ENCODE results near the gene NT5DC2. TPM values are rescaled to one million over a fixed set of nuclear protein-coding genes. Genes with fewer than 3 reads are reported as not detected.

NT5DC2 gene
- polyA plus RNA-seq, 1 experiment, result 97.9 TPM

DNA sequence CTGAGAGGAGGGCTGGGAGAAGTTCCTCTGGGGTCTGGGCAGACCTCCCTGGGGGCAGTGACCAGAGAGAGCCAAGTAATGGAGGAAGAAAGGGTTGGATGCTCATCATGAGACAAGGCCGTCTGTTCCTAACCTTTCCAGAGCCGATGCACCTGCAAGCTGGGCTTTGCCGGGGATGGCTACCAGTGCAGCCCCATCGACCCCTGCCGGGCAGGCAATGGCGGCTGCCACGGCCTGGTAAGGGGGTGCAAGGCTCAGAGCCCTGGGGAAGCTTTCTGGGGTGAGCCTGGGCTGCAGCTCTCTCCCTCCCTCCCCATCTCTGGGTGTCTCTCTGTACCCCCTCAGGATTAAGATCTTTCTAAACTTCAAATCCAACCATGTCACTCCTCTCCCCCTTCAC is 22.1 kb downstream of the NT5DC2 start:
- TF ChIP-seq, protein P1, sequence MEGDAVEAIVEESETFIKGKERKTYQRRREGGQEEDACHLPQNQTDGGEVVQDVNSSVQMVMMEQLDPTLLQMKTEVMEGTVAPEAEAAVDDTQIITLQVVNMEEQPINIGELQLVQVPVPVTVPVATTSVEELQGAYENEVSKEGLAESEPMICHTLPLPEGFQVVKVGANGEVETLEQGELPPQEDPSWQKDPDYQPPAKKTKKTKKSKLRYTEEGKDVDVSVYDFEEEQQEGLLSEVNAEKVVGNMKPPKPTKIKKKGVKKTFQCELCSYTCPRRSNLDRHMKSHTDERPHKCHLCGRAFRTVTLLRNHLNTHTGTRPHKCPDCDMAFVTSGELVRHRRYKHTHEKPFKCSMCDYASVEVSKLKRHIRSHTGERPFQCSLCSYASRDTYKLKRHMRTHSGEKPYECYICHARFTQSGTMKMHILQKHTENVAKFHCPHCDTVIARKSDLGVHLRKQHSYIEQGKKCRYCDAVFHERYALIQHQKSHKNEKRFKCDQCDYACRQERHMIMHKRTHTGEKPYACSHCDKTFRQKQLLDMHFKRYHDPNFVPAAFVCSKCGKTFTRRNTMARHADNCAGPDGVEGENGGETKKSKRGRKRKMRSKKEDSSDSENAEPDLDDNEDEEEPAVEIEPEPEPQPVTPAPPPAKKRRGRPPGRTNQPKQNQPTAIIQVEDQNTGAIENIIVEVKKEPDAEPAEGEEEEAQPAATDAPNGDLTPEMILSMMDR (IDR thresholded peaks at IDR 0.05; ENCODE audit: low read depth, low read length), result no peak
- peaks cover 29% of the 10 kb centered on the region for H3K27me3 ChIP-seq (ENCODE audit: control insufficient read depth, insufficient read depth, low read length)
- CTCF ChIA-PET, result no interaction called here
- H3K9me3 ChIP-seq (ENCODE audit: control insufficient read depth, insufficient read depth, low read length), result no peaks in the 10 kb centered on the region; the same call in 1 of the 2 replicates
- H3K4me3 ChIP-seq (ENCODE audit: low read depth, low read length), result no peak overlapping the region
- POLR2A ChIA-PET, result interaction anchor here (0.5 to 1.1 kb wide), 2 partner anchors 9 to 12 kb away, joined by 3 read pairs; no protein-coding TSS in a partner anchor
- H3K27ac ChIP-seq (ENCODE audit: low read depth, low read length), result no peak overlapping the region
- DNase-seq (ENCODE audit: low read depth, low spot score), result no peak

DNA sequence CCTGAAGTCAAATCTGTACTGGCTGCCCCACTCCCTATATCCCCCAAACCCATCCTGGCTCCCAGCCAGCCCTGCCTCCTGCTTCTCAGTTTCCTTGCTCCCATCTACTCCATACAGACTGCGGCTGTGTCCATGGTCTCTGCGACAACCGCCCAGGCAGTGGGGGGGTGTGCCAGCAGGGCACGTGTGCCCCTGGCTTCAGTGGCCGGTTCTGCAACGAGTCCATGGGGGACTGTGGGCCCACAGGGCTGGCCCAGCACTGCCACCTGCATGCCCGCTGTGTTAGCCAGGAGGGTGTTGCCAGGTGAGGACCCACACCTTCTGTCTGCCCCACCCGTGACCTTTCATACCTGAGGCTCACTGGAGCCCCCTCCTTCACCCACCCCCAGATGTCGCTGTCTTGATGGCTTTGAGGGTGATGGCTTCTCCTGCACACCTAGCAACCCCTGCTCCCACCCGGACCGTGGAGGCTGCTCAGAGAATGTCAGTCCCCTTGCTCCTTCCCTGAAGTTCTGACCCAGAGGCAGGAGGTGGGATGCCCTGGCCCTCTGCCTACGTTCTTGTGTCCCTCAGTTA is 23.8 kb downstream of the NT5DC2 start:
- no peak overlapping the region for H3K4me3 ChIP-seq (ENCODE audit: low read depth, low read length)
- no peaks in the 10 kb centered on the region; the same call in 1 of the 2 replicates for H3K9me3 ChIP-seq (ENCODE audit: control insufficient read depth, insufficient read depth, low read length)
- CTCF ChIA-PET, result no interaction called here
- peaks cover 29% of the 10 kb centered on the region for H3K27me3 ChIP-seq (ENCODE audit: control insufficient read depth, insufficient read depth, low read length)
- DNase-seq (ENCODE audit: low read depth, low spot score), result no peak
- H3K27ac ChIP-seq (ENCODE audit: low read depth, low read length), result no peak overlapping the region
- TF ChIP-seq, protein P1 (IDR thresholded peaks at IDR 0.05; ENCODE audit: low read depth, low read length), result no peak; the same call in 1 of the 2 replicates
- POLR2A ChIA-PET, result no interaction called here

DNA sequence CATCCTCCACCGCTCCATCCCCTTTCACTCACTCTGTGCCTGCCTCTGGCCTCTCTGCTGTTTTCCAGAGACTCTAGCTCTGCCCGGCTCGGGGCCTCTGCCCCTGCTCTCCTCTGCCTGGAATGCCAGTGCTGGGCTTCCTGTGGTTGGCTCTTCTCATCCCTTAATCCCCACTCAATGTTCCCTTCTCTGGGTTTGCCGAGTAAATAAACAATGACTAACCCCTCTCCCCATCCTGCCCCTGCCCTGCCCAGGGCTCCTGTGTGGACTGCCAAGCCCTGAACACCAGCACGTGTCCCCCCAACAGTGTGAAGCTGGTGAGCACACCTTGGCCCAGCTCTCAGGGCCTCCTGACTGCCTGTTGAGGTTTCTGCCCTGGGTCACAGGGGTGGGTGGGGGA is 26.3 kb downstream of the NT5DC2 start:
- no peaks in the 10 kb centered on the region; the same call in 1 of the 2 replicates for H3K9me3 ChIP-seq (ENCODE audit: control insufficient read depth, insufficient read depth, low read length)
- TF ChIP-seq, protein P1 (IDR thresholded peaks at IDR 0.05; ENCODE audit: low read depth, low read length), result no peak
- H3K4me3 ChIP-seq (ENCODE audit: low read depth, low read length), result no peak overlapping the region
- POLR2A ChIA-PET, result interaction anchor here (0.9 kb wide), 1 partner anchor 9 kb away, joined by 6 read pairs; no protein-coding TSS in a partner anchor
- no peak for DNase-seq (ENCODE audit: low read depth, low spot score)
- H3K27me3 ChIP-seq (ENCODE audit: control insufficient read depth, insufficient read depth, low read length), result peaks cover 13% of the 10 kb centered on the region
- no peak overlapping the region for H3K27ac ChIP-seq (ENCODE audit: low read depth, low read length)
- CTCF ChIA-PET, result no interaction called here

DNA sequence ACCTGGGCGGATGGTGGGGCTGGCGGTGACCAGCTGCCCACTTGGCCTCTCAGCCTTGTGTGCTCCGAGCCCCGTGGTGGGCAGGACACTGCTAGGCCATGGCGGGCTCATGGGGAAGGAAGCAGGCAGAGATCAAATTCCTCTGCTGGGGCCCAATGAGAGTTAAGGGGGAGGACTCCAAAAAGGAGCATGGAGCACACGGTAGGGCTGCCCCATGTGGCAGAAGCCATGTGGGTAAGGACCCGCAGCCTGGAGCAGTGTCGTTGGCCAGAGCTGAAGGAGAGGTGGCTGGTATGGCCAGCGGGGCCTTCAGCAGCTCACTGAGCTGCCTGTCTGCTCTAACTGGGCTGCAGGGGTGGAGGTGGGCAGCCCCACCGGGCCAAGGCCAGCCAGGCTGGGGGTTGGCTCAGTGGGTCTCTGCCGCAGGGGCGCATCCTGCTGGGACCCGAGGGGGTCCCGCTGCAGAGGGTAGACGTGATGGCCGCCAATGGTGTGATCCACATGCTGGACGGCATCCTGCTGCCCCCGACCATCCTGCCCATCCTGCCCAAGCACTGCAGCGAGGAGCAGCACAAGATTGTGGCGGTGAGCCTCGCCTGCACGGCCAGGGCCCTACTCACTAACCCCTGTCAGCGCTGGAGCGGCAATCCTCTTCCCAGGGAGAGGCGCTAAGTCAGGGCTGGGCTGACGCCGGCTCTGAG is 27.2 kb downstream of the NT5DC2 start:
- ChIA-PET POLR2A (interaction anchor here (0.9 kb wide), 1 partner anchor 8 kb away, joined by 6 read pairs; no protein-coding TSS in a partner anchor), CTCF (no interaction called here)
- Histone ChIP-seq H3K4me3 (ENCODE audit: low read depth, low read length) (no peak overlapping the region), H3K27ac (ENCODE audit: low read depth, low read length) (no peak overlapping the region), H3K9me3 (ENCODE audit: control insufficient read depth, insufficient read depth, low read length) (no peaks in the 10 kb centered on the region; the same call in 1 of the 2 replicates), H3K27me3 (ENCODE audit: control insufficient read depth, insufficient read depth, low read length) (peaks cover 9% of the 10 kb centered on the region)
- TF ChIP-seq, protein P1 (IDR thresholded peaks at IDR 0.05; ENCODE audit: low read depth, low read length), result no peak
- no peak for DNase-seq (ENCODE audit: low read depth, low spot score)

DNA sequence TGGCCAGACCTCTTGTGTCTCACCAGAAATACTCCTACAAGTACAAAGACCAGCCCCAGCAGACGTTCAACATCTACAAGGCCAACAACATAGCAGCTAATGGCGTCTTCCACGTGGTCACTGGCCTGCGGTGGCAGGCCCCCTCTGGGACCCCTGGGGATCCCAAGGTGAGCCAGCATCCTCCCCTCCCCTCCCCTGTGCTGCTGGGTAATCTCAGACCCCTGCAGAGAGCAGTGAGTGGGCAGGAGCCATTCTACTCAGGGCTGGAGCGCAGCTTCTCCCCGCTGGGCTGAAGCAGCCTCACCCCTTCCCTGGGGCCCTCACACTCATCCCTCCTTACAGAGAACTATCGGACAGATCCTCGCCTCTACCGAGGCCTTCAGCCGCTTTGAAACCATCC is 28.7 kb downstream of the NT5DC2 start:
- ChIA-PET CTCF (no interaction called here), POLR2A (no interaction called here)
- Histone ChIP-seq H3K27ac (ENCODE audit: low read depth, low read length) (no peak overlapping the region), H3K27me3 (ENCODE audit: control insufficient read depth, insufficient read depth, low read length) (no peaks in the 10 kb centered on the region), H3K9me3 (ENCODE audit: control insufficient read depth, insufficient read depth, low read length) (no peaks in the 10 kb centered on the region; the same call in 1 of the 2 replicates), H3K4me3 (ENCODE audit: low read depth, low read length) (no peak overlapping the region)
- no peak for DNase-seq (ENCODE audit: low read depth, low spot score)
- TF ChIP-seq, protein P1 (IDR thresholded peaks at IDR 0.05; ENCODE audit: low read depth, low read length), result no peak

All from AG04450 (cell line).